ENCODE measurements around the gene GPATCH8. TPM values are rescaled to one million over a fixed set of nuclear protein-coding genes. Genes with fewer than 3 reads are reported as not detected.

GPATCH8 gene
- total RNA-seq, 1 donor from 2014 or later = 44.1 TPM

DNA sequence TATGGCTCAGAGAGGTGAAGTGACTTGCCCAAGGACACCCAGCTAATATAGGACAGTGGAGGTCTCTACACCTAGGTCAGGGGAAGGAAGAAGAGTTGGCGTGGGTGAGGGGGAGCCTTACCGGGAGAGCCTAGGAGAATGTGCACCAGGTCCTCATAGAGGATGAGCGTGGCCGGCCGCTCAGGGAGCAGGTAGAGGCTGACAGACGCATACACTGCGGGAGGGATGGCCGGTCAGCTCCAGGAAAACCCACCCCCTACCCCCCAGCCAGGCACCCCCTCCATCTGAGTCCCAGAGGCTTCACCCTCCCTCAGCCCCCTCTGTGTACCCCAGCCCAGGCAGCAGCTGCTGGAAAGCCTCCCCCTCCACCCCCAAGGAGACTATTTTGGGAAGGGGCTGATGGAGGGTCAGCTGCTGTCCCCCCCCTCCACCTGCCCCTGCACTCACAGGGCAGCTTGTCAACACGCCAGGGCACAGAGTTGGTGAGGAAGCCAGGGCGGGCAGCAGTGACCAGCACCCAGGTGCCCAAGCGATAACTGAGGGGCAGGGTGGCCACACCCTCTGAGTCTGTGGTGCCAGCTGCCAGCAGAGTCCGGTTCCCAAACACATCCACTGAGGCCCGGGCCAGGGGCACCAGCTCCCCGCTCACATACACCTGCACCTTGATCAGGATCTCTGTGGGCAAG, 143.6 kb downstream of the GPATCH8 start:
- no peak overlapping the region for H3K27ac ChIP-seq
- no peak overlapping the region for H3K4me3 ChIP-seq
- Mint-ChIP-seq H3K36me3 (peaks cover 4% of the 10 kb centered on the region), H3K4me1 (peaks cover 31% of the 10 kb centered on the region), H3K4me3 (no peak overlapping the region), H3K9me3 (no peaks in the 10 kb centered on the region), H3K27ac (peak overlapping the region; percentile 81), H3K27me3 (ENCODE audit: insufficient read depth, low read depth) (peaks cover 7% of the 10 kb centered on the region)
- no peaks in the 10 kb centered on the region for H3K36me3 ChIP-seq
- no peak overlapping the region for H3K4me2 ChIP-seq
- no peak for DNase-seq (ENCODE audit: low spot score)
- peaks cover 37% of the 10 kb centered on the region for H3F3A ChIP-seq (ENCODE audit: low read depth)
- peaks cover 8% of the 10 kb centered on the region for H3K27me3 ChIP-seq
- TF ChIP-seq EZH2phosphoT487 (IDR thresholded peaks at IDR 0.05) = no peak
- TF ChIP-seq EZH2 (IDR thresholded peaks at IDR 0.05) = no peak
- TF ChIP-seq, protein P1, sequence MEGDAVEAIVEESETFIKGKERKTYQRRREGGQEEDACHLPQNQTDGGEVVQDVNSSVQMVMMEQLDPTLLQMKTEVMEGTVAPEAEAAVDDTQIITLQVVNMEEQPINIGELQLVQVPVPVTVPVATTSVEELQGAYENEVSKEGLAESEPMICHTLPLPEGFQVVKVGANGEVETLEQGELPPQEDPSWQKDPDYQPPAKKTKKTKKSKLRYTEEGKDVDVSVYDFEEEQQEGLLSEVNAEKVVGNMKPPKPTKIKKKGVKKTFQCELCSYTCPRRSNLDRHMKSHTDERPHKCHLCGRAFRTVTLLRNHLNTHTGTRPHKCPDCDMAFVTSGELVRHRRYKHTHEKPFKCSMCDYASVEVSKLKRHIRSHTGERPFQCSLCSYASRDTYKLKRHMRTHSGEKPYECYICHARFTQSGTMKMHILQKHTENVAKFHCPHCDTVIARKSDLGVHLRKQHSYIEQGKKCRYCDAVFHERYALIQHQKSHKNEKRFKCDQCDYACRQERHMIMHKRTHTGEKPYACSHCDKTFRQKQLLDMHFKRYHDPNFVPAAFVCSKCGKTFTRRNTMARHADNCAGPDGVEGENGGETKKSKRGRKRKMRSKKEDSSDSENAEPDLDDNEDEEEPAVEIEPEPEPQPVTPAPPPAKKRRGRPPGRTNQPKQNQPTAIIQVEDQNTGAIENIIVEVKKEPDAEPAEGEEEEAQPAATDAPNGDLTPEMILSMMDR (IDR thresholded peaks at IDR 0.05) = no peak
- H3K9ac ChIP-seq = no peak overlapping the region
- H3K4me1 ChIP-seq = peaks cover 30% of the 10 kb centered on the region
- H2AFZ ChIP-seq (replicated peaks) = no peak overlapping the region
- H3K9me3 ChIP-seq (ENCODE audit: low read depth) = no peaks in the 10 kb centered on the region
- peaks cover 83% of the 10 kb centered on the region for H4K20me1 ChIP-seq (ENCODE audit: low read depth)
- peaks cover 58% of the 10 kb centered on the region for H3K79me2 ChIP-seq (ENCODE audit: low read depth)

DNA sequence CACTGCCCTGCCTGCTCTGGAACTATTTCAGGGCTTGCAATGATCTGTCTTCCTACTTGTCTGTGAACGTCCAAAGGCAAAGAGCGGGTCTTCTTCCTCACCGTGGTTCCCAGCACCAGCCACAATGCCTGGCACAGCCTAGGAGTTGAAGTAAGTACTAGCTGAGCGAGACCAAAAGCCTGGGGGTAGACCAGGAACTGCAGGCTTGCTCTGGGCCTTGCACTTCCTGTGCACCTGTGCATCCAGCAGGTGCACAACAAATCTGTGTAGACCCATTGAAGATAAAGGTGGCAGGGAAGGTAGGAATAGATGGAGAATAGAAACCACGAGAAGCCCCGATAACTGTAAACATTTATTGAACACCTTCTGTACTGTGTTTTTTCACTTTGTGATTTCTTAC, 144.2 kb downstream of the GPATCH8 start:
- H3K36me3 Mint-ChIP-seq = peaks cover 4% of the 10 kb centered on the region
- Histone ChIP-seq H4K20me1 (ENCODE audit: low read depth) (peaks cover 83% of the 10 kb centered on the region), H3K4me1 (peaks cover 30% of the 10 kb centered on the region), H3K27ac (no peak overlapping the region), H3F3A (ENCODE audit: low read depth) (peaks cover 37% of the 10 kb centered on the region), H3K27me3 (peaks cover 5% of the 10 kb centered on the region), H3K9ac (no peak overlapping the region), H3K4me3 (no peak overlapping the region), H3K79me2 (ENCODE audit: low read depth) (peaks cover 58% of the 10 kb centered on the region), H3K4me2 (no peak overlapping the region), H2AFZ (replicated peaks) (no peak overlapping the region), H3K36me3 (no peaks in the 10 kb centered on the region), H3K9me3 (ENCODE audit: low read depth) (no peaks in the 10 kb centered on the region)
- DNase-seq (ENCODE audit: low spot score) = no peak
- peak overlapping the region; percentile 81 for H3K27ac Mint-ChIP-seq
- TF ChIP-seq EZH2 (IDR thresholded peaks at IDR 0.05) = no peak
- peaks cover 29% of the 10 kb centered on the region for H3K4me1 Mint-ChIP-seq
- no peak overlapping the region for H3K4me3 Mint-ChIP-seq
- H3K9me3 Mint-ChIP-seq = no peaks in the 10 kb centered on the region
- H3K27me3 Mint-ChIP-seq (ENCODE audit: insufficient read depth, low read depth) = peaks cover 7% of the 10 kb centered on the region

DNA sequence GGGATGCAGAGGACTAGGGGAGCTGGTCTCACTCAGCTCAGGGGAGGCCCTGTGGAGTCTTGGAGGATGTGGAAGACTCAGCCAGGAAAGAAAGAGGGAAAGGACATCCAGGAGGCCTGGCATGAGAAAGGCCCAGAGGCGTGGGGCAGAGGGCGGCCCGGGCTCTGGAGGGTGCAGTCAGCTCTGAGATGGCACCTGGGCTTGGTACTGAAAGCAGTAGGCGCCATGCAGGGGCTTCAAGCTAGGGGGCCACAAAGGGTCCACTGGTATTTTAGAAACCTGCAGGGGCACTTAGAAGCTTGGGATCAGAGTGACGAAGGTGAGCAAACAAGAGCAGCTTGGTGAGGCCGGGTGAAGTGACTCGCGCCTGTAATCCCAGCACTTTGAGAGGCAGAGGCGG, 145.1 kb downstream of the GPATCH8 start:
- Mint-ChIP-seq H3K36me3 (peaks cover 5% of the 10 kb centered on the region), H3K4me3 (no peak overlapping the region), H3K27ac (no peak overlapping the region), H3K27me3 (ENCODE audit: insufficient read depth, low read depth) (peaks cover 7% of the 10 kb centered on the region), H3K9me3 (no peaks in the 10 kb centered on the region), H3K4me1 (peaks cover 30% of the 10 kb centered on the region)
- no peaks in the 10 kb centered on the region for H3K36me3 ChIP-seq
- no peak overlapping the region for H3K9ac ChIP-seq
- peaks cover 30% of the 10 kb centered on the region for H3K4me1 ChIP-seq
- no peak overlapping the region for H2AFZ ChIP-seq (replicated peaks)
- H3K4me2 ChIP-seq = no peak overlapping the region
- H3K4me3 ChIP-seq = no peak overlapping the region
- no peak for DNase-seq (ENCODE audit: low spot score)
- no peak for TF ChIP-seq EZH2phosphoT487 (IDR thresholded peaks at IDR 0.05)
- TF ChIP-seq, protein P1 (IDR thresholded peaks at IDR 0.05) = no peak
- TF ChIP-seq EZH2 (IDR thresholded peaks at IDR 0.05) = no peak
- H3K9me3 ChIP-seq (ENCODE audit: low read depth) = no peaks in the 10 kb centered on the region
- peaks cover 54% of the 10 kb centered on the region for H3K79me2 ChIP-seq (ENCODE audit: low read depth)
- peaks cover 11% of the 10 kb centered on the region for H3K27me3 ChIP-seq
- no peak overlapping the region for H3K27ac ChIP-seq
- peaks cover 40% of the 10 kb centered on the region for H3F3A ChIP-seq (ENCODE audit: low read depth)
- peaks cover 90% of the 10 kb centered on the region for H4K20me1 ChIP-seq (ENCODE audit: low read depth)

- no peak overlapping the region for H3K27ac ChIP-seq
- H3K79me2 ChIP-seq (ENCODE audit: low read depth) = peaks cover 36% of the 10 kb centered on the region
- H3K27me3 ChIP-seq = peaks cover 12% of the 10 kb centered on the region
- H3K9me3 ChIP-seq (ENCODE audit: low read depth) = no peaks in the 10 kb centered on the region
- Mint-ChIP-seq H3K27me3 (ENCODE audit: insufficient read depth, low read depth) (peaks cover 8% of the 10 kb centered on the region), H3K36me3 (peaks cover 9% of the 10 kb centered on the region), H3K9me3 (no peaks in the 10 kb centered on the region), H3K4me3 (no peak overlapping the region), H3K27ac (no peak overlapping the region), H3K4me1 (peaks cover 22% of the 10 kb centered on the region)
- no peak overlapping the region for H3K4me3 ChIP-seq
- peaks cover 89% of the 10 kb centered on the region for H4K20me1 ChIP-seq (ENCODE audit: low read depth)
- H3K4me1 ChIP-seq = peaks cover 15% of the 10 kb centered on the region
- H3K36me3 ChIP-seq = no peaks in the 10 kb centered on the region
- no peak overlapping the region for H2AFZ ChIP-seq (replicated peaks)
- peaks cover 45% of the 10 kb centered on the region for H3F3A ChIP-seq (ENCODE audit: low read depth)
- no peak overlapping the region for H3K4me2 ChIP-seq
- H3K9ac ChIP-seq = no peak overlapping the region
- TF ChIP-seq, protein P1 (IDR thresholded peaks at IDR 0.05) = no peak
- TF ChIP-seq EZH2phosphoT487 (IDR thresholded peaks at IDR 0.05) = no peak
- TF ChIP-seq EZH2 (IDR thresholded peaks at IDR 0.05) = no peak
- no peak for DNase-seq (ENCODE audit: low spot score)
Observed at GRCh38 chr17:44356241-44356640, 147.0 kb downstream of the GPATCH8 start.

All from neural progenitor cell (in vitro differentiated cells).